Spleen (tissue), 7 donors: Measurements from ENCODE around the gene FOSB.

Experiments used
- CTCF ChIP-seq, 11 experiments: fragments of 200-600 bp in 7 of 11; fragments of 450-650 bp in 4 of 11; sonication (generic) in 4 of 11; IDR thresholded peaks in 8 of 11; conservative IDR thresholded peaks in 3 of 11; 1 replicate in 7 of 11; 2 replicates in 4 of 11; pipeline versions ENCODE4 v1.4.0 to v1.8.0; 2016 to 2021; ENCODE audit warnings: antibody characterized with exemption in 11 of 11, inconsistent platforms in 4 of 11, mild to moderate bottlenecking in 1 of 11
- POLR2AphosphoS5 ChIP-seq, 3 donors: sonication (generic); formaldehyde crosslinking; IDR thresholded peaks; one replicate each; pipeline ENCODE4 v1.5.1; 2017; ENCODE audit warnings: antibody characterized with exemption in 3 of 3
- donor health status: DM: no; HTN: no; CAD: no; lungs with moderate emphysema.
- donor health status: DM: no; HTN: no; CAD: no.
- donor health status: DM: no; HTN: no; CAD: no.

- TF ChIP-seq CTCF (IDR thresholded peaks at IDR 0.05 in 8 of 11, conservative IDR thresholded peaks at IDR 0.05 in 3 of 11) (no peak), POLR2AphosphoS5 (IDR thresholded peaks at IDR 0.05) (peak in 1 of 3 donors; percentile 56)
Observed at GRCh38 chr19:45517641-45518468, 50.1 kb downstream of the FOSB start.
